Osteocyte (in vitro differentiated cells): ENCODE results near the gene OPCML. TPM values are rescaled to one million over a fixed set of nuclear protein-coding genes. Genes with fewer than 3 reads are reported as not detected.

Experiments used
- DNase-seq: peaks from one replicate; pipeline ENCODE4 v3.0.0; 2021; ENCODE audit warnings: mixed read lengths; ENCODE audit not compliant: unreplicated experiment; ENCODE audit errors: extremely low spot score
- H3K27ac Mint-ChIP-seq: one replicate; pipeline ENCODE4 v1.8.0; 2021; ENCODE audit warnings: mild to moderate bottlenecking, mixed read lengths; ENCODE audit not compliant: unreplicated experiment
- H3K27me3 Mint-ChIP-seq: one replicate; pipeline ENCODE4 v1.8.0; 2021; ENCODE audit warnings: mixed read lengths; ENCODE audit not compliant: unreplicated experiment
- H3K36me3 Mint-ChIP-seq: one replicate; pipeline ENCODE4 v1.8.0; 2021; ENCODE audit warnings: mixed read lengths; ENCODE audit not compliant: unreplicated experiment
- H3K4me1 Mint-ChIP-seq: one replicate; pipeline ENCODE4 v1.8.0; 2021; ENCODE audit warnings: mixed read lengths; ENCODE audit not compliant: unreplicated experiment
- H3K4me3 Mint-ChIP-seq: one replicate; pipeline ENCODE4 v1.8.0; 2021; ENCODE audit warnings: mild to moderate bottlenecking, moderate library complexity, mixed read lengths; ENCODE audit not compliant: unreplicated experiment
- H3K9me3 Mint-ChIP-seq: one replicate; pipeline ENCODE4 v1.8.0; 2021; ENCODE audit warnings: mixed read lengths; ENCODE audit not compliant: unreplicated experiment
- total RNA-seq: library from RNA; stranded (reverse); gene quantifications from 2 replicates; pipeline ENCODE4 v1.2.1, GENCODE V29; 2021
- TF ChIP-seq, protein P1 (sequence below): fragments of 200-600 bp; sonication (generic); IDR thresholded peaks from 2 replicates; pipeline ENCODE4 v1.5.0; 2021; ENCODE audit warnings: antibody characterized with exemption, mild to moderate bottlenecking, moderate library complexity

The OPCML gene
- total RNA-seq, 1 donor from 2014 or later = 0.11 TPM

DNA sequence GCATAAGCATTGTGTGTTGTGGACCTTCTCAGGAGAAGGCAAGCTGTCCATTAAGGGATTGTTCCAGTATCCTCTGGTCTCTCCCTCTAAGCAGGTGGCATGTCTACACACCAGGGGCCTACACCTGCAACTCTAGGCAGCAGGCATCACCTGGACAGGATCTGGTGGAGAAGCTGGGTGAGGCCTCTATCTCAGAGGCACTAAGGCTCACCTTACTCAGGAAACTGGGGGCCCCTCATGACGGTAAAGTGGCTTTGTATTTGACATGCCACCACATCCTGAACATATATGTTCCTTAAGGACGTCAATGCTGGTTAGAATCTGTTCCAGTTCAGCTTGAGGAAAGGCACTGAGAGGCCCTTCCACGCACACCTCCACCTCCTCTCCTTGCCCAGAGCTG lies 891.3 kb downstream of the OPCML start:
- Mint-ChIP-seq H3K27me3 (no peaks in the 10 kb centered on the region), H3K4me3 (no peak overlapping the region), H3K4me1 (no peaks in the 10 kb centered on the region), H3K36me3 (no peaks in the 10 kb centered on the region), H3K27ac (no peak overlapping the region), H3K9me3 (no peaks in the 10 kb centered on the region)
- TF ChIP-seq, protein P1, sequence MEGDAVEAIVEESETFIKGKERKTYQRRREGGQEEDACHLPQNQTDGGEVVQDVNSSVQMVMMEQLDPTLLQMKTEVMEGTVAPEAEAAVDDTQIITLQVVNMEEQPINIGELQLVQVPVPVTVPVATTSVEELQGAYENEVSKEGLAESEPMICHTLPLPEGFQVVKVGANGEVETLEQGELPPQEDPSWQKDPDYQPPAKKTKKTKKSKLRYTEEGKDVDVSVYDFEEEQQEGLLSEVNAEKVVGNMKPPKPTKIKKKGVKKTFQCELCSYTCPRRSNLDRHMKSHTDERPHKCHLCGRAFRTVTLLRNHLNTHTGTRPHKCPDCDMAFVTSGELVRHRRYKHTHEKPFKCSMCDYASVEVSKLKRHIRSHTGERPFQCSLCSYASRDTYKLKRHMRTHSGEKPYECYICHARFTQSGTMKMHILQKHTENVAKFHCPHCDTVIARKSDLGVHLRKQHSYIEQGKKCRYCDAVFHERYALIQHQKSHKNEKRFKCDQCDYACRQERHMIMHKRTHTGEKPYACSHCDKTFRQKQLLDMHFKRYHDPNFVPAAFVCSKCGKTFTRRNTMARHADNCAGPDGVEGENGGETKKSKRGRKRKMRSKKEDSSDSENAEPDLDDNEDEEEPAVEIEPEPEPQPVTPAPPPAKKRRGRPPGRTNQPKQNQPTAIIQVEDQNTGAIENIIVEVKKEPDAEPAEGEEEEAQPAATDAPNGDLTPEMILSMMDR = no peak
- DNase-seq = no peak

DNA sequence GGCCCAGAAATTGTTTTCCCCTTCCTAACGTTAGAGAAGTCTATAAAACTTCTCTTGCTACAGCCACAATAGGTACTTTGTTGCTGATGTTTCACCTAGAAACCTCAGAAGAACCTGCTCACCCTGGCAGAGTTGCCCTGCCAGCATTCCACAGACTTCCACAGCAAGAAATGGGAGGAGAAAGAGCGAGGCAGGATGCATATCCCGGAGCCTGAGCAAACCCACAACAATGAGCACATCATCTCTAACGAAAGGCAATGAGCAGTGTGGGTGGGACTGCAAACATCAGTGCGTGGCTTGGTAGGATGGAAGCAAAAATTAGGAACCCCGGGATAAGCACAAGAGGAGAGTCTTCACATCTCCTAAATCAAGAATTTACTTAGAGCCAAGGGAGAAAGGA lies 892.3 kb downstream of the OPCML start:
- no peaks in the 10 kb centered on the region for H3K9me3 Mint-ChIP-seq
- H3K4me3 Mint-ChIP-seq = no peak overlapping the region
- no peak overlapping the region for H3K27ac Mint-ChIP-seq
- no peaks in the 10 kb centered on the region for H3K27me3 Mint-ChIP-seq
- TF ChIP-seq, protein P1 = no peak
- no peaks in the 10 kb centered on the region for H3K4me1 Mint-ChIP-seq
- no peak for DNase-seq
- no peaks in the 10 kb centered on the region for H3K36me3 Mint-ChIP-seq

DNA sequence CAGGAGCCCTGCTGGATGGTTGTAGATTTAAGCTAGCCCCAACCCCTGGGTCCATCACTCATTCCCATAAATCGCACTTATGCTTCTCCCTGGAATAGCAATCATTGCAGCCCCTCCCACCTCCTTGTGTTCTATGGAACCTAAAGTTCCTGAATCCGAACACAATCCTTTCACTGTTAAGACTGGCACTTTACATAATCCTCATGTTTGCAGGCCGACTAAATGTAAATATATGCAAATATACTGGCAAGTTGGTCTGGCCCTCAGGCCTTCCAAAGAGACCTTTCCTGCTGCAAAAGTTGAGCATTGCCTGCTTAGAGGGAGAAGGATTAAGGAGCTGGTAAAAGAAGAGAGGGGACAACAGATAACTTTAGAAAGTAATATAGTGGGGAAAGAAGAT lies 892.9 kb downstream of the OPCML start:
- Mint-ChIP-seq H3K4me1 (no peaks in the 10 kb centered on the region), H3K27me3 (no peaks in the 10 kb centered on the region), H3K36me3 (no peaks in the 10 kb centered on the region), H3K27ac (no peak overlapping the region), H3K4me3 (no peak overlapping the region), H3K9me3 (no peaks in the 10 kb centered on the region)
- DNase-seq = no peak
- TF ChIP-seq, protein P1 = no peak

DNA sequence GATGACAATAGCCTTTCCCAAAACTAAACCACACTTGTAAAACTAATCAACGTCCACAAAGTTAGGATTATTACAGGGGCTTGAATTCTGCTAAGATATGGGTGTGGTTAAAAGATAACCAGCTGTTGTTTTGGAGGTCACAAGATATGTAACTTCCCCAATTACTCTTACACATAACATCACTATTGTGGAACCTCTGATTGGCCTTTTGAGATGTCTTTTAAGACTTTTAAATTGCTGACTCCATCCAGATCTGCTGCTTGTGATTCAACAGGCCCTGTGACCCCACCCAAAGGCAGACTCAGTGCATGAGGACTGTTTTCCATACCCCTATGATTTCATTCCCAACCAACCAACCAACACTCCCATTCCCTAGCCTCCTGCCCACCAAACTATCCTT lies 893.9 kb downstream of the OPCML start:
- Mint-ChIP-seq H3K27me3 (no peaks in the 10 kb centered on the region), H3K9me3 (no peaks in the 10 kb centered on the region), H3K4me1 (peaks cover 2% of the 10 kb centered on the region)

DNA sequence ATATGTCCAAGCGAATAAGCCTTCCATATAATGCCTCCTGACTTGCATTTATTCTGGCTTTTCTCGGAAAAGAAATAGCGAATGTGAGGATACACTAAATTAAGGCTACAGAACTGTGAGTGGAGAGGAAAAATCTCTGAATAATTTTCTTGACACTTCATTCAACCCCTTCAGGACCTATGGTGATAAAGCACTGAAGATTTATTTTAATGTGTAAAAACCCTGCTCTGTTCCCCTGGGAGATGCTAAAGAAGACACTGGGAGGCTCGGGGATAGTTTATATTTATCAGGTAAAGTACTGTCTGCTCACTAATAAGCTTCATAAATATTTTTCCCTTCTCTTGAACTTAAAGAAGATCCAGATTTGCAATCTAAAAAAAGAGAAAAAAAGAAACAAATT lies 895.8 kb downstream of the OPCML start:
- H3K4me3 Mint-ChIP-seq = no peak overlapping the region
- DNase-seq = no peak
- TF ChIP-seq, protein P1 = no peak
- H3K9me3 Mint-ChIP-seq = no peaks in the 10 kb centered on the region
- no peak overlapping the region for H3K27ac Mint-ChIP-seq
- H3K36me3 Mint-ChIP-seq = no peaks in the 10 kb centered on the region
- peaks cover 17% of the 10 kb centered on the region for H3K4me1 Mint-ChIP-seq
- H3K27me3 Mint-ChIP-seq = no peaks in the 10 kb centered on the region

More for the DNA sequence above, 893.9 kb downstream of the OPCML start:
- DNase-seq = no peak
- Mint-ChIP-seq H3K36me3 (no peaks in the 10 kb centered on the region), H3K4me3 (no peak overlapping the region), H3K27ac (no peak overlapping the region)
- TF ChIP-seq, protein P1 = no peak
